IMR-90 (cell line): ENCODE results near the gene CD86. TPM values are rescaled to one million over a fixed set of nuclear protein-coding genes. Genes with fewer than 3 reads are reported as not detected.

Source experiments
- ATAC-seq: fragments of 200-7000 bp; cut with Tn5 transposase; 2 replicates; pipeline ENCODE4 v1.9.1; 2020; ENCODE audit warnings: low read depth, mild to moderate bottlenecking, moderate library complexity
- BruUV-seq: library from RNA; stranded (reverse); fragments of 400-500 nt; replicated peaks from 2 replicates; lab custom pipeline; 2021; lab: Mats Ljungman, UMichigan
- CTCF ChIA-PET: fragments of 300-600 bp; formaldehyde crosslinking; extraction: SDS; loops from one replicate; lab custom pipeline; 2021; ENCODE audit warnings: antibody characterized with exemption; lab: Yijun Ruan, JAX
- POLR2A ChIA-PET: fragments of 300-600 bp; sonication (Branson Sonifier 250); formaldehyde crosslinking; loops from one replicate; lab custom pipeline; 2022; ENCODE audit warnings: antibody characterized with exemption; ENCODE audit not compliant: unreplicated experiment; lab: Charles Lee
- DNase-seq: peaks from one replicate; pipeline ENCODE4 v3.0.0; 2013
- H2AFZ ChIP-seq: replicated peaks from 2 replicates; pipeline ENCODE3; 2013; ENCODE audit warnings: low read length, mild to moderate bottlenecking; ENCODE audit not compliant: poor library complexity
- H2AK5ac ChIP-seq: 2 replicates; pipeline ENCODE4 v1.6.1; 2013; ENCODE audit warnings: low read depth, low read length, inconsistent platforms
- H2AK9ac ChIP-seq: replicated peaks from 2 replicates; pipeline ENCODE3; 2013; ENCODE audit warnings: mild to moderate bottlenecking, low read depth, low read length, moderate library complexity; ENCODE audit not compliant: poor library complexity
- H2BK120ac ChIP-seq: 2 replicates; pipeline ENCODE4 v1.6.1; 2013; ENCODE audit warnings: low read depth, low read length, inconsistent platforms
- H2BK15ac ChIP-seq: 3 replicates; pipeline ENCODE4 v1.6.1; 2013; ENCODE audit warnings: low read depth, low read length, inconsistent platforms
- H2BK20ac ChIP-seq: 2 replicates; pipeline ENCODE4 v1.6.1; 2013; ENCODE audit warnings: low read depth, mild to moderate bottlenecking, inconsistent platforms, low read length, moderate library complexity
- H2BK5ac ChIP-seq: 2 replicates; pipeline ENCODE4 v1.6.1; 2013; ENCODE audit warnings: mild to moderate bottlenecking, low read depth, low read length, inconsistent platforms; ENCODE audit not compliant: poor library complexity, severe bottlenecking
- H3K14ac ChIP-seq: replicated peaks from 2 replicates; pipeline ENCODE4 v1.6.1; 2013; ENCODE audit warnings: low read depth, low read length, inconsistent platforms
- H3K18ac ChIP-seq: 2 replicates; pipeline ENCODE4 v1.6.1; 2013; ENCODE audit warnings: low read depth, low read length, control low read depth
- H3K23ac ChIP-seq: 2 replicates; pipeline ENCODE4 v1.6.1; 2013; ENCODE audit warnings: low read depth, low read length, inconsistent platforms
- H3K27ac ChIP-seq: 2 replicates; pipeline ENCODE4 v1.5.1; 2013; ENCODE audit warnings: mild to moderate bottlenecking, control low read depth, low read length; ENCODE audit not compliant: insufficient read depth
- H3K27me3 ChIP-seq: 2 replicates; pipeline ENCODE4 v1.6.1; 2013; ENCODE audit warnings: low read length; ENCODE audit not compliant: control insufficient read depth, insufficient read depth
- H3K36me3 ChIP-seq: 2 replicates; pipeline ENCODE4 v1.6.1; 2013; ENCODE audit warnings: low read length, mixed read lengths; ENCODE audit not compliant: control insufficient read depth, insufficient read depth
- H3K4ac ChIP-seq: 2 replicates; pipeline ENCODE4 v1.6.1; 2013; ENCODE audit warnings: low read depth, low read length, inconsistent platforms
- H3K4me1 ChIP-seq: 2 replicates; pipeline ENCODE4 v1.6.1; 2013; ENCODE audit warnings: low read length, mixed read lengths; ENCODE audit not compliant: control insufficient read depth, insufficient read depth
- H3K4me2 ChIP-seq: 2 replicates; pipeline ENCODE4 v1.6.1; 2013; ENCODE audit warnings: low read depth, mild to moderate bottlenecking, control low read depth, low read length, moderate library complexity
- H3K4me3 ChIP-seq: 2 replicates; pipeline ENCODE4 v1.5.1; 2013; ENCODE audit warnings: low read depth, mild to moderate bottlenecking, control low read depth, low read length, moderate library complexity; ENCODE audit not compliant: insufficient read depth
- H3K56ac ChIP-seq: 2 replicates; pipeline ENCODE4 v1.6.1; 2013; ENCODE audit warnings: low read length, inconsistent platforms; ENCODE audit not compliant: insufficient read depth; ENCODE audit errors: extremely low read depth
- H3K79me1 ChIP-seq, 2 experiments: 2 replicates each; pipeline ENCODE4 v1.6.1; 2013; ENCODE audit warnings: low read length in 2 of 2, inconsistent platforms in 1 of 2, low read depth in 1 of 2
- H3K9ac ChIP-seq: 2 replicates; pipeline ENCODE4 v1.6.1; 2013; ENCODE audit warnings: low read depth, low read length, control low read depth
- H3K9me1 ChIP-seq: 2 replicates; pipeline ENCODE4 v1.6.1; 2013; ENCODE audit warnings: low read length, inconsistent platforms; ENCODE audit not compliant: insufficient read depth
- H3K9me3 ChIP-seq: 2 replicates; pipeline ENCODE4 v1.6.1; 2013; ENCODE audit warnings: low read length; ENCODE audit not compliant: control insufficient read depth, insufficient read depth
- H4K20me1 ChIP-seq: 2 replicates; pipeline ENCODE4 v1.6.1; 2013; ENCODE audit warnings: low read length, inconsistent platforms; ENCODE audit not compliant: insufficient read depth
- H4K5ac ChIP-seq: 2 replicates; pipeline ENCODE4 v1.6.1; 2013; ENCODE audit warnings: mild to moderate bottlenecking, low read depth, low read length, control low read depth
- H4K8ac ChIP-seq, 2 experiments: 2 replicates each; pipeline ENCODE4 v1.6.1; 2013; ENCODE audit warnings: low read depth in 2 of 2, low read length in 2 of 2, control low read depth in 1 of 2, inconsistent platforms in 1 of 2
- H4K91ac ChIP-seq: 2 replicates; pipeline ENCODE4 v1.6.1; 2013; ENCODE audit warnings: low read depth, low read length, inconsistent platforms; ENCODE audit not compliant: insufficient read depth
- BHLHE40 ChIP-seq: fragments of 150-350 bp; IDR thresholded peaks from 2 replicates; pipeline ENCODE4 v1.6.1; 2016; ENCODE audit warnings: mild to moderate bottlenecking, low read depth, low read length
- MXI1 ChIP-seq: IDR thresholded peaks from 2 replicates; pipeline ENCODE4 v1.6.1; 2012; ENCODE audit warnings: low read depth, mild to moderate bottlenecking, low read length, moderate library complexity, borderline replicate concordance
- RFX5 ChIP-seq: IDR thresholded peaks from 2 replicates; pipeline ENCODE4 v1.8.0; 2012; ENCODE audit warnings: low read depth, mild to moderate bottlenecking, low read length, moderate library complexity
- WGBS, 2 experiments: methylation state at CpG; one replicate each; pipeline versions ENCODE4 v1.1.5 to v1.1.7; 2013; ENCODE audit warnings: missing lambda C conversion rate in 2 of 2; ENCODE audit not compliant: insufficient read length in 1 of 2; ENCODE audit errors: extremely low coverage in 2 of 2; 5-methylcytosine and 5-hydroxymethylcytosine counted together
- dilution Hi-C: fragments of 300-500 bp; cut with HindIII; formaldehyde crosslinking; loops from one replicate; pipeline ENCODE4 v1.14.3; 2018; ENCODE audit warnings: low sequenced_read_pairs; ENCODE audit not compliant: unreplicated experiment
- in situ Hi-C: fragments of 300-500 bp; cut with MboI; formaldehyde crosslinking; loops from 3 replicates; pipeline ENCODE4 v1.14.3; 2019; ENCODE audit warnings: low sequenced_read_pairs, inconsistent platforms, mixed read lengths
- intact Hi-C: fragments of 100-400 bp; cut with micrococcal nuclease; formaldehyde crosslinking; loops from 2 replicates; pipeline ENCODE4 v1.10.0; 2022
- polyA plus RNA-seq, 3 experiments: library from polyadenylated mRNA; depleted of rRNA; stranded (reverse); fragments of >200 nt; gene quantifications; 2 replicates each; pipeline ENCODE4 v1.2.3, GENCODE V29; 2012; ENCODE audit warnings: low replicate concordance in 1 of 3
- total RNA-seq: library from RNA; depleted of rRNA; stranded (reverse); fragments of >200 nt; gene quantifications from 2 replicates; pipeline ENCODE4 v1.2.3, GENCODE V29; 2012

Gene CD86
- total and polyA plus RNA-seq, 2 of the 4 experiments (the other 2 are of a cell fraction) = not detected

- in situ Hi-C loops = no loop called here
Measured at GRCh38 chr3:122012821-122013220, 42.3 kb upstream of the CD86 start.

More at GRCh38 chr3:122012821-122013220, 42.3 kb upstream of the CD86 start:
- no peak overlapping the region for H2BK20ac ChIP-seq
- H3K9ac ChIP-seq = no peak overlapping the region
- no peak overlapping the region for H3K23ac ChIP-seq
- dilution Hi-C loops = no loop called here
- H2AK9ac ChIP-seq = no peak overlapping the region
- no peak for DNase-seq
- H3K27me3 ChIP-seq = peaks cover 10% of the 10 kb centered on the region
- no peaks in the 10 kb centered on the region for H3K4me1 ChIP-seq
- H2AK5ac ChIP-seq = no peak overlapping the region
- ChIA-PET CTCF (interaction anchor here (1.0 kb wide), 1 partner anchor 8 kb away, joined by 3 read pairs; no protein-coding TSS in a partner anchor), POLR2A (no interaction called here)
- no peak for ATAC-seq
- no peak overlapping the region for H3K56ac ChIP-seq
- no peak overlapping the region for H4K8ac ChIP-seq
- H2BK5ac ChIP-seq = no peak overlapping the region
- no peaks in the 10 kb centered on the region for H3K79me1 ChIP-seq
- H3K14ac ChIP-seq = no peak overlapping the region
- H3K9me1 ChIP-seq = no peaks in the 10 kb centered on the region
- no peaks in the 10 kb centered on the region for H4K20me1 ChIP-seq
- H2AFZ ChIP-seq = no peak overlapping the region
- BruUV-seq = no TSS peak
- no CpG with 5 or more reads among the region's 1 CpG for WGBS, 2 experiments
- intact Hi-C loops = no loop called here
- no peak overlapping the region for H2BK15ac ChIP-seq
- H3K18ac ChIP-seq = no peak overlapping the region
- H3K4me3 ChIP-seq = no peak overlapping the region
- no peak overlapping the region for H3K27ac ChIP-seq
- H3K36me3 ChIP-seq = no peaks in the 10 kb centered on the region
- H3K4ac ChIP-seq = no peak overlapping the region
- H3K9me3 ChIP-seq = no peaks in the 10 kb centered on the region
- TF ChIP-seq RFX5 (no peak), MXI1 (no peak), BHLHE40 (no peak)
- H3K4me2 ChIP-seq = no peak overlapping the region
- no peak overlapping the region for H4K91ac ChIP-seq
- no peak overlapping the region for H2BK120ac ChIP-seq
- no peak overlapping the region for H4K5ac ChIP-seq
